ENCODE measurements around the gene BCL11B.

The BCL11B gene

GRCh38 chr14:99191395-99192027, 80.5 kb downstream of the BCL11B start:
- no peak for TF ChIP-seq TEAD4 (IDR thresholded peaks at IDR 0.05)
- no peak for TF ChIP-seq NFIC (IDR thresholded peaks at IDR 0.05)
- TF ChIP-seq CREB1 (IDR thresholded peaks at IDR 0.05; ENCODE audit: low read depth) = no peak
- TF ChIP-seq TCF12 (IDR thresholded peaks at IDR 0.05; ENCODE audit: low read depth) = no peak
- TF ChIP-seq EP300 (IDR thresholded peaks at IDR 0.05; ENCODE audit: borderline replicate concordance) = no peak
- TF ChIP-seq EGR1 (IDR thresholded peaks at IDR 0.05) = no peak
- TF ChIP-seq MAX (IDR thresholded peaks at IDR 0.05) = no peak
- no peak for TF ChIP-seq TAF1 (IDR thresholded peaks at IDR 0.05; ENCODE audit: low read depth)
- no peak for TF ChIP-seq RAD21 (IDR thresholded peaks at IDR 0.05; ENCODE audit: low read depth)
- TF ChIP-seq FOXM1 (IDR thresholded peaks at IDR 0.05; ENCODE audit: borderline replicate concordance, low read depth) = no peak
- no peak for TF ChIP-seq CEBPB (IDR thresholded peaks at IDR 0.05)
- TF ChIP-seq USF1 (IDR thresholded peaks at IDR 0.05) = no peak
- no peak for TF ChIP-seq YY1 (IDR thresholded peaks at IDR 0.05; ENCODE audit: low read depth)
- no peak for TF ChIP-seq REST (IDR thresholded peaks at IDR 0.05; ENCODE audit: low read depth)
- no peak for TF ChIP-seq ZBTB7A (IDR thresholded peaks at IDR 0.05; ENCODE audit: low read depth)

- TF ChIP-seq TEAD4 (IDR thresholded peaks at IDR 0.05) = no peak
These were observed 81.2 kb downstream of the BCL11B start for GRCh38 chr14:99190696-99191394.

- TF ChIP-seq NFIC (IDR thresholded peaks at IDR 0.05) (no peak), REST (IDR thresholded peaks at IDR 0.05; ENCODE audit: low read depth) (no peak), TEAD4 (IDR thresholded peaks at IDR 0.05) (no peak), EP300 (IDR thresholded peaks at IDR 0.05; ENCODE audit: borderline replicate concordance) (no peak)
These were observed 82.7 kb downstream of the BCL11B start for GRCh38 chr14:99189201-99189801.

- TF ChIP-seq REST (IDR thresholded peaks at IDR 0.05; ENCODE audit: low read depth) (no peak), EGR1 (IDR thresholded peaks at IDR 0.05) (no peak), TEAD4 (IDR thresholded peaks at IDR 0.05) (no peak), MAX (IDR thresholded peaks at IDR 0.05) (no peak), ZBTB7A (IDR thresholded peaks at IDR 0.05; ENCODE audit: low read depth) (no peak), USF1 (IDR thresholded peaks at IDR 0.05) (no peak), NFIC (IDR thresholded peaks at IDR 0.05) (no peak)
These were observed 83.2 kb downstream of the BCL11B start for GRCh38 chr14:99188731-99189191.

- TF ChIP-seq EGR1 (IDR thresholded peaks at IDR 0.05) (no peak), CREB1 (IDR thresholded peaks at IDR 0.05; ENCODE audit: low read depth) (no peak), RAD21 (IDR thresholded peaks at IDR 0.05; ENCODE audit: low read depth) (no peak), ZBTB7A (IDR thresholded peaks at IDR 0.05; ENCODE audit: low read depth) (no peak), REST (IDR thresholded peaks at IDR 0.05; ENCODE audit: low read depth) (no peak), TCF12 (IDR thresholded peaks at IDR 0.05; ENCODE audit: low read depth) (no peak), TEAD4 (IDR thresholded peaks at IDR 0.05) (no peak), MAX (IDR thresholded peaks at IDR 0.05) (no peak), FOXM1 (IDR thresholded peaks at IDR 0.05; ENCODE audit: borderline replicate concordance, low read depth) (no peak), NFIC (IDR thresholded peaks at IDR 0.05) (no peak), YY1 (IDR thresholded peaks at IDR 0.05; ENCODE audit: low read depth) (no peak), CEBPB (IDR thresholded peaks at IDR 0.05) (no peak), EP300 (IDR thresholded peaks at IDR 0.05; ENCODE audit: borderline replicate concordance) (no peak)
These were observed 84.1 kb downstream of the BCL11B start for GRCh38 chr14:99187858-99188257.

All from Ishikawa (cell line).